GM12878 (cell line): ENCODE data around the gene JMJD4. TPM values are rescaled to one million over a fixed set of nuclear protein-coding genes. Genes with fewer than 3 reads are reported as not detected.

ENCODE experiments used
- ATF7 ChIP-seq: fragments of 450-650 bp; IDR thresholded peaks from 2 replicates; pipeline ENCODE4 v1.6.1; 2016; ENCODE audit warnings: low read depth, mild to moderate bottlenecking
- BACH1 ChIP-seq: fragments of 450-650 bp; IDR thresholded peaks from 2 replicates; pipeline ENCODE4 v1.6.1; 2017; ENCODE audit warnings: mild to moderate bottlenecking, borderline replicate concordance
- BRCA1 ChIP-seq: IDR thresholded peaks from 2 replicates; pipeline ENCODE4 v1.6.1; 2011; ENCODE audit warnings: low read depth, low read length, improper control_type of control experiment
- CEBPB ChIP-seq, 2 experiments: fragments of 150-350 bp in 1 of 2; IDR thresholded peaks; 2 replicates each; pipeline ENCODE4 v1.6.1; 2012 to 2014; ENCODE audit warnings: low read depth in 2 of 2, low read length in 2 of 2, borderline replicate concordance in 1 of 2, inconsistent platforms in 1 of 2
- CEBPZ ChIP-seq: fragments of 150-350 bp; IDR thresholded peaks from 2 replicates; pipeline ENCODE4 v1.6.1; 2016; ENCODE audit warnings: low read depth, low read length
- EGR1 ChIP-seq, 2 experiments: IDR thresholded peaks; 1 replicate in 1 of 2; 2 replicates in 1 of 2; pipeline ENCODE4 v1.6.1; 2011 to 2012; ENCODE audit warnings: low read depth in 2 of 2, low read length in 2 of 2, borderline replicate concordance in 1 of 2, mild to moderate bottlenecking in 1 of 2, moderate library complexity in 1 of 2
- FOXK2 ChIP-seq: fragments of 450-650 bp; IDR thresholded peaks from 2 replicates; pipeline ENCODE4 v1.6.1; 2017; ENCODE audit warnings: mild to moderate bottlenecking, moderate library complexity
- KDM1A ChIP-seq: fragments of 200-600 bp; sonication (generic); IDR thresholded peaks from 2 replicates; pipeline ENCODE4 v1.6.1; 2016; ENCODE audit warnings: borderline replicate concordance
- MTA3 ChIP-seq: IDR thresholded peaks from 2 replicates; pipeline ENCODE4 v1.6.1; 2012; ENCODE audit warnings: low read length, inconsistent platforms, borderline replicate concordance
- RFX5 ChIP-seq: IDR thresholded peaks from 2 replicates; pipeline ENCODE4 v1.6.1; 2011; ENCODE audit warnings: low read depth, low read length, improper control_type of control experiment
- SPI1 ChIP-seq: IDR thresholded peaks from 2 replicates; pipeline ENCODE4 v1.6.1; 2011; ENCODE audit warnings: low read depth, mild to moderate bottlenecking, low read length, moderate library complexity, borderline replicate concordance; ENCODE audit not compliant: insufficient read depth
- TCF12 ChIP-seq: IDR thresholded peaks from 2 replicates; pipeline ENCODE4 v1.6.1; 2011; ENCODE audit warnings: low read depth, mild to moderate bottlenecking, low read length
- YBX1 ChIP-seq: fragments of 450-650 bp; IDR thresholded peaks from 2 replicates; pipeline ENCODE4 v1.6.1; 2016; ENCODE audit warnings: antibody characterized with exemption
- polyA plus RNA-seq, 11 experiments: library from polyadenylated mRNA; depleted of rRNA in 4 of 11; unstranded in 6 of 11; stranded (reverse) in 5 of 11; fragments of >200 nt; fragmentation: Nextera tagmentation in 4 of 11; fragmentation: Illumina TruSeq in 1 of 11; extraction: Ambion mirVana in 4 of 11; extraction: Trizol in 1 of 11; gene quantifications; 1 replicate in 1 of 11; 2 replicates in 10 of 11; pipeline versions ENCODE4 v1.2.1 to v1.2.3, GENCODE V29; 2011 to 2016; ENCODE audit warnings: inconsistent platforms in 2 of 11, missing spikeins in 2 of 11, low read depth in 1 of 11
- total RNA-seq, 4 experiments: library from RNA; depleted of rRNA in 3 of 4; stranded (reverse); fragments of >200 nt in 3 of 4; fragmentation: Illumina TruSeq in 1 of 4; extraction: Trizol in 1 of 4; gene quantifications; 2 replicates each; pipeline versions ENCODE4 v1.2.1 to v1.2.3, GENCODE V29; 2013 to 2021

JMJD4 gene
- total and polyA plus RNA-seq, 10 of the 15 experiments (the other 5 are each of a cell fraction or from before 2014, with no cell fraction given), result 0.89 to 38.3 (median 18.4) TPM

GRCh38 chr1:227740401-227740960 is 5.4 kb upstream of the JMJD4 start (continued):
- TF ChIP-seq BRCA1, result no peak
- TF ChIP-seq CEBPB (IDR thresholded peaks at IDR 0.05; ENCODE audit: borderline replicate concordance in 1 of 2, low read depth in 2 of 2, low read length in 2 of 2), result no peak
- TF ChIP-seq KDM1A, result no peak
- no peak for TF ChIP-seq SPI1
- TF ChIP-seq EGR1 (IDR thresholded peaks at IDR 0.05; ENCODE audit: borderline replicate concordance in 1 of 2, low read depth in 2 of 2, low read length in 2 of 2), result no peak
- TF ChIP-seq CEBPZ, result no peak
- TF ChIP-seq FOXK2, result no peak
- TF ChIP-seq RFX5, result no peak
- no peak for TF ChIP-seq ATF7
- TF ChIP-seq MTA3, result no peak
- TF ChIP-seq BACH1, result no peak
- TF ChIP-seq TCF12, result no peak
- TF ChIP-seq YBX1, result no peak
